ENCODE data around the gene FUNDC1.

FUNDC1 gene

GRCh38 chrX:44474410-44474809, 68.2 kb downstream of the FUNDC1 start:
- no peak for DNase-seq

All from SIG-M5 (cell line).